A673 (cell line): ENCODE measurements around the gene THBD.

Experiments used
- EZH2 ChIP-seq: fragments of 200-600 bp; sonication (generic); IDR thresholded peaks from 2 replicates; pipeline ENCODE4 v1.6.1; 2017; ENCODE audit warnings: borderline replicate concordance, low read depth, mild to moderate bottlenecking, mixed read lengths, antibody characterized with exemption, low read length; ENCODE audit not compliant: poor library complexity, severe bottlenecking
- TF ChIP-seq, protein P1 (sequence below): fragments of 300-800, 200-600 bp; sonication (generic); conservative IDR thresholded peaks from 2 replicates; pipeline ENCODE4 v1.5.1; 2017; ENCODE audit warnings: low read depth, mild to moderate bottlenecking, antibody characterized with exemption, low read length, moderate library complexity, mixed read lengths

DNA sequence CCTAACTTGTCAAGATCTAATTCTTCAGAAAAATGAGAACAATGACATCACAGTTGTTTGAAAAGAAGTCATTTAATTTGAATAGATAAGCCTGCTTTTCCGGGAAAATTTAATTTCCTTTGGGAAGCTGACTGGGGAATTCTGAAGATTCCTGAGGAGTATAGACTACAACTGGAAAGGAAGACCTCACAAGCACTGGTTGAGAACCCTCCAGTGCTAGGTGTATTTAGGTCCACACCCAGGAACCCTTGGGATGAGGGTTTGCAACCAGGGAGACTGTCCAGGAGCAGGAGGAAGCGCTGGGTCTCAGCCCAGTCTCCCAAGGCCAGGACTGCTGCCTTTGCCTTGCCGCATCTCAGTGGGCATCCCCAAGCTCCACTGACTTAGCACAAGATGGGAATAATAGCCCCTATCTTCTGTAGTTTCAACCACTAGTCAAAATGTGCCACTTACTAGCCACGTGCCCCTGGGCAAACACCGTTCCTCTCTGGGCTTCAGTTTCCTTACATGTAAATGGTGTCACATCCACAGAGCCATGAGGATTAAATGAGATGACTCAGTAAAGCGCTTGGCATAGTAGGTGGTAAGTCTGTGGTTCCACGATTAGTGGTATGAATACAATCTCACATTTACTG lies 43.5 kb upstream of the THBD start:
- TF ChIP-seq, protein P1, sequence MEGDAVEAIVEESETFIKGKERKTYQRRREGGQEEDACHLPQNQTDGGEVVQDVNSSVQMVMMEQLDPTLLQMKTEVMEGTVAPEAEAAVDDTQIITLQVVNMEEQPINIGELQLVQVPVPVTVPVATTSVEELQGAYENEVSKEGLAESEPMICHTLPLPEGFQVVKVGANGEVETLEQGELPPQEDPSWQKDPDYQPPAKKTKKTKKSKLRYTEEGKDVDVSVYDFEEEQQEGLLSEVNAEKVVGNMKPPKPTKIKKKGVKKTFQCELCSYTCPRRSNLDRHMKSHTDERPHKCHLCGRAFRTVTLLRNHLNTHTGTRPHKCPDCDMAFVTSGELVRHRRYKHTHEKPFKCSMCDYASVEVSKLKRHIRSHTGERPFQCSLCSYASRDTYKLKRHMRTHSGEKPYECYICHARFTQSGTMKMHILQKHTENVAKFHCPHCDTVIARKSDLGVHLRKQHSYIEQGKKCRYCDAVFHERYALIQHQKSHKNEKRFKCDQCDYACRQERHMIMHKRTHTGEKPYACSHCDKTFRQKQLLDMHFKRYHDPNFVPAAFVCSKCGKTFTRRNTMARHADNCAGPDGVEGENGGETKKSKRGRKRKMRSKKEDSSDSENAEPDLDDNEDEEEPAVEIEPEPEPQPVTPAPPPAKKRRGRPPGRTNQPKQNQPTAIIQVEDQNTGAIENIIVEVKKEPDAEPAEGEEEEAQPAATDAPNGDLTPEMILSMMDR: no peak
- TF ChIP-seq EZH2: no peak
